Stimulated activated naive CD8-positive, alpha-beta T cell treated with anti-CD3 and anti-CD28 coated beads, Interleukin-15, amount 100 ng/mL, for 72 hours (primary cell): ENCODE results near the gene SLC16A9.

Experiments used
- ATAC-seq: fragments of 150-1000 bp; cut with Tn5 transposase; 2 replicates; pipeline ENCODE4 v1.10.0; 2021; ENCODE audit warnings: mild to moderate bottlenecking, moderate library complexity
- DNase-seq, 2 donors: peaks; one replicate each; pipeline ENCODE4 v3.0.0; 2021 to 2022
- H3K27ac Mint-ChIP-seq, 2 donors: one replicate each; pipeline ENCODE4 v1.8.0; 2022; ENCODE audit warnings: mild to moderate bottlenecking in 2 of 2, mixed read lengths in 2 of 2, moderate library complexity in 2 of 2
- H3K27me3 Mint-ChIP-seq: one replicate; pipeline ENCODE4 v1.8.0; 2022; ENCODE audit warnings: mixed read lengths
- H3K4me1 Mint-ChIP-seq: one replicate; pipeline ENCODE4 v1.8.0; 2022; ENCODE audit warnings: mild to moderate bottlenecking, mixed read lengths
- H3K4me3 Mint-ChIP-seq, 2 donors: one replicate each; pipeline ENCODE4 v1.8.0; 2022; ENCODE audit warnings: mild to moderate bottlenecking in 2 of 2, mixed read lengths in 2 of 2, moderate library complexity in 1 of 2
- H3K9me3 Mint-ChIP-seq, 2 donors: one replicate each; pipeline ENCODE4 v1.8.0; 2022; ENCODE audit warnings: mixed read lengths in 2 of 2

The SLC16A9 gene

DNA sequence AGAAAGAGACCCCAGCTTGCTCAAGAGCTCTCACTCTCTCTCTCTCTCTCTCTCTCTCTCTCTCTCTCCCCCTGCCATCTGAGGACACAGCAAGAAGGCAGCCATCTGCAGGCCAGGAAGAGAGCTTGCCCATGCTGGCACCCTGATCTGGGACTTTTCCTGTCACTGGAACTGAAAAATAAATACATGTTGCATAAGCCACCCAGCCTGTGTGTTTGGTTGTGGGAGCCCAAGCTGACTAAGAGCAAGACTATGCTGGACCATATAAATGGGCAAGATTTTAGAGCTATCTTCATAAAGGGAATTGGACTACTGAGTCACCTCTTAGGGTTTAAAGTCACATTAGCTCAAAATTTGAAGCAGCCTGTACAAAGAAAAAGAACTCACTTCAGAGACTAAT is 98.6 kb downstream of the SLC16A9 start:
- DNase-seq (no peak), ATAC-seq (peak; percentile 62)
- no peak overlapping the region for H3K4me3 Mint-ChIP-seq
- H3K27ac Mint-ChIP-seq: no peak overlapping the region
- H3K4me1 Mint-ChIP-seq: no peaks in the 10 kb centered on the region
- peaks cover 19% of the 10 kb centered on the region for H3K27me3 Mint-ChIP-seq
- no peaks in the 10 kb centered on the region for H3K9me3 Mint-ChIP-seq

DNA sequence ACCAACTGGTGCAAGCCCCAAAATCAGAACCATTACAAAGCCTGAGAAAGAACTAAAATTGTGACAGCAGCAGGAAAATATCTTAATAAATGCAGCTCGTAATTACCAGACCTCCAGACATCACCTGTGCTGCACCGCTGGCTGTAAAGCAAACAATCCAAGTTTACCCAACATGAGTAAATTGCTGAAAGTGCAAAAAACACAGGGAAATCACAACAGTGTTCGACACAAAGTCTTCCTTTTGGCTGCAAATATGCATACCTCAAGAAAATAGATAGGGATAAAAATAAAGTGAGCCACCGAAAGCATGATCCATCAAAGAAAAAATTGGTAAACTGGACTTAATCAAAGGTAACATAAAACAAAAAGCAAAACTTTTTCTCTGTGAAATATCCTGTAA is 101.7 kb downstream of the SLC16A9 start:
- Mint-ChIP-seq H3K27me3 (peaks cover 19% of the 10 kb centered on the region), H3K9me3 (peaks cover 0 to 5% of the 10 kb centered on the region in 2 donors), H3K4me3 (no peak overlapping the region), H3K27ac (no peak overlapping the region), H3K4me1 (no peaks in the 10 kb centered on the region)
- ATAC-seq (no peak), DNase-seq (no peak)

DNA sequence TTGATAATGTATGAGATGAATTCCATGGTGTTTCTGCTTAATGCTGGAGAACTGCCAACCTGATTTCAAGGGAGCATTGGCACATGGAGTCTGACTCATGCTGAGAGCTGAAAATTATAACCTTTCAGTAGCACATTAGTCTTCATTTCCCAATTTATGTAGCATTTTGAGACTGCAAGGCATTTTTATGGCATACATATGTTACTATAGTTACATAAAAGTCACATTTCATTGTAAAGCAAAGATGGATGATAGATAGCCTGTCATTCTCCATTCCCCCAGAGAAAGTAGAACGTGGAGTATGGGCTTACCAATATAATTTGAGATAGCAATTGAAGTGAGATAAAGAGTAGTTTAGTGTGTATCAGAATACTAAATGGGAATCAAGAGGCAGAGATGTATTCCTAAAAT is 103.1 kb downstream of the SLC16A9 start:
- ATAC-seq (no peak), DNase-seq (no peak)
- Mint-ChIP-seq H3K27me3 (peaks cover 15% of the 10 kb centered on the region), H3K9me3 (peaks cover 0 to 5% of the 10 kb centered on the region in 2 donors), H3K4me3 (no peak overlapping the region), H3K27ac (no peak overlapping the region), H3K4me1 (no peaks in the 10 kb centered on the region)

DNA sequence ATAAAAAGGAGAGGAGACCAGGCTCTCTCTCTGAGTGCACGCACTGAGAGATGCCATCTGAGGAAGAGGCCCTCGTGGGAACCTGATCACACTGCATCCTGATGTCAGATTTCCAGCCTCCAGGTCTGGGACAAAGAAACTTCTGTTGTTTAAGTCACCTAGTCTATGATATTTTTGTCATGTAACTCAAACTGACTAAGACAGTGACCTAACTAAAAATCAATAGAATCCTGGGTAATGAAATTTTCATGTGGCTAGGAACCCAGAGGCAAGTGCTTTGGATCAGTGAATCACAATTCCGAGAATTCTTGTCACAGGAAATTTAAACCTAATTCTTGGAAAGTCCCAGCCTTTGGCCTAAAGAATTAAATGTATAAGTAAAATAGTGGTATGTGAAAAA is 107.7 kb downstream of the SLC16A9 start:
- Mint-ChIP-seq H3K4me1 (no peaks in the 10 kb centered on the region), H3K27me3 (peaks cover 6% of the 10 kb centered on the region), H3K9me3 (peaks cover 0 to 5% of the 10 kb centered on the region in 2 donors), H3K27ac (no peak overlapping the region), H3K4me3 (no peak overlapping the region)
- ATAC-seq (no peak), DNase-seq (no peak)
